SK-N-SH treated with all-trans-retinoic acid at 6 μM for 48 hours (cell line): ENCODE data around the gene GARNL3.

Source experiments
- ATAC-seq: fragments of 200-7000 bp; cut with Tn5 transposase; 3 replicates; pipeline ENCODE4 v1.9.1; 2020; ENCODE audit warnings: mild to moderate bottlenecking, moderate library complexity
- ARNTL ChIP-seq: fragments of 450-650 bp; formaldehyde crosslinking; IDR thresholded peaks from 2 replicates; pipeline ENCODE4 v1.5.0; 2020; ENCODE audit warnings: low read depth, mild to moderate bottlenecking, moderate library complexity, borderline replicate concordance
- BACH2 ChIP-seq: fragments of 250-450 bp; sonication (Bioruptor Pico); IDR thresholded peaks from 2 replicates; pipeline ENCODE4 v1.9.0; 2021; ENCODE audit warnings: mild to moderate bottlenecking, borderline replicate concordance
- CREB5 ChIP-seq: fragments of 250-450 bp; sonication (Bioruptor Pico); IDR thresholded peaks from 2 replicates; pipeline ENCODE4 v1.5.1; 2020; ENCODE audit warnings: low read depth, mild to moderate bottlenecking, moderate library complexity
- CSRNP3 ChIP-seq: fragments of 250-450 bp; sonication (Bioruptor Pico); IDR thresholded peaks from 2 replicates; pipeline ENCODE4 v1.5.1; 2021; ENCODE audit warnings: mild to moderate bottlenecking, moderate library complexity
- GLIS3 ChIP-seq: fragments of 250-450 bp; sonication (Bioruptor Pico); IDR thresholded peaks from 2 replicates; pipeline ENCODE4 v1.5.0; 2020; ENCODE audit warnings: mild to moderate bottlenecking, moderate library complexity
- ISL1 ChIP-seq: fragments of 250-450 bp; sonication (Bioruptor Pico); IDR thresholded peaks from 2 replicates; pipeline ENCODE4 v2.1.2; 2022; ENCODE audit warnings: mild to moderate bottlenecking, moderate library complexity
- OSR1 ChIP-seq: fragments of 250-450 bp; sonication (Bioruptor Pico); IDR thresholded peaks from 2 replicates; pipeline ENCODE4 v1.8.0; 2022; ENCODE audit warnings: moderate library complexity, mild to moderate bottlenecking, inconsistent platforms
- PATZ1 ChIP-seq: fragments of 250-450 bp; sonication (Bioruptor Pico); IDR thresholded peaks from 2 replicates; pipeline ENCODE4 v1.8.0; 2020; ENCODE audit warnings: mild to moderate bottlenecking, moderate library complexity, borderline replicate concordance
- POU6F1 ChIP-seq: fragments of 250-450 bp; sonication (Bioruptor Pico); IDR thresholded peaks from 2 replicates; pipeline ENCODE4 v1.8.0; 2021; ENCODE audit warnings: low read depth, mild to moderate bottlenecking, moderate library complexity, borderline replicate concordance
- PPARA ChIP-seq: fragments of 250-450 bp; sonication (Bioruptor Pico); IDR thresholded peaks from 2 replicates; pipeline ENCODE4 v1.5.0; 2020; ENCODE audit warnings: mild to moderate bottlenecking, borderline replicate concordance
- RARB ChIP-seq: fragments of 250-450 bp; sonication (Bioruptor Pico); IDR thresholded peaks from 2 replicates; pipeline ENCODE4 v1.8.0; 2021; ENCODE audit warnings: mild to moderate bottlenecking, moderate library complexity
- SNAI2 ChIP-seq: fragments of 250-450 bp; sonication (Bioruptor Pico); IDR thresholded peaks from 2 replicates; pipeline ENCODE4 v1.5.0; 2020; ENCODE audit warnings: mild to moderate bottlenecking, moderate library complexity
- TOX ChIP-seq: fragments of 250-450 bp; sonication (Bioruptor Pico); IDR thresholded peaks from 2 replicates; pipeline ENCODE4 v1.8.0; 2021; ENCODE audit warnings: mild to moderate bottlenecking, moderate library complexity, borderline replicate concordance
- TSHZ2 ChIP-seq: fragments of 250-450 bp; sonication (Bioruptor Pico); IDR thresholded peaks from 2 replicates; pipeline ENCODE4 v1.5.0; 2020; ENCODE audit warnings: mild to moderate bottlenecking, moderate library complexity
- ZC3H10 ChIP-seq: fragments of 250-450 bp; sonication (Bioruptor Pico); IDR thresholded peaks from 2 replicates; pipeline ENCODE4 v1.5.1; 2021; ENCODE audit warnings: mild to moderate bottlenecking, moderate library complexity
- ZFP3 ChIP-seq: fragments of 250-450 bp; sonication (Bioruptor Pico); IDR thresholded peaks from 2 replicates; pipeline ENCODE4 v1.5.0; 2020; ENCODE audit warnings: mild to moderate bottlenecking, moderate library complexity
- ZFP30 ChIP-seq: fragments of 450-650 bp; formaldehyde crosslinking; IDR thresholded peaks from 2 replicates; pipeline ENCODE4 v1.5.0; 2022; ENCODE audit warnings: mild to moderate bottlenecking, moderate library complexity
- ZNF565 ChIP-seq: fragments of 450-650 bp; formaldehyde crosslinking; conservative IDR thresholded peaks from 2 replicates; pipeline ENCODE4 v1.5.0; 2020; ENCODE audit warnings: low read depth, mild to moderate bottlenecking, moderate library complexity
- ZNF70 ChIP-seq: fragments of 450-650 bp; formaldehyde crosslinking; IDR thresholded peaks from 2 replicates; pipeline ENCODE4 v1.5.0; 2020; ENCODE audit warnings: mild to moderate bottlenecking, moderate library complexity
- ZNF8 ChIP-seq: fragments of 450-650 bp; formaldehyde crosslinking; IDR thresholded peaks from 2 replicates; pipeline ENCODE4 v1.5.0; 2020; ENCODE audit warnings: mild to moderate bottlenecking, moderate library complexity

GARNL3 gene

GRCh38 chr9:127380479-127380878, 115.9 kb downstream of the GARNL3 start:
- TF ChIP-seq PPARA (CRISPR knock-in tag) (no peak), ZFP3 (no peak), GLIS3 (CRISPR knock-in tag) (no peak), TOX (CRISPR knock-in tag) (no peak), ZFP30 (CRISPR knock-in tag) (no peak), RARB (CRISPR knock-in tag) (no peak), ARNTL (CRISPR knock-in tag) (no peak), ZNF565 (CRISPR knock-in tag) (no peak), ZC3H10 (CRISPR knock-in tag) (no peak)
- TF ChIP-seq, all 23 proteins: peak for 0
- no peak for ATAC-seq

GRCh38 chr9:127382541-127382940, 118.0 kb downstream of the GARNL3 start:
- TF ChIP-seq TSHZ2 (CRISPR knock-in tag) (no peak), OSR1 (CRISPR knock-in tag) (no peak), PATZ1 (CRISPR knock-in tag) (no peak), BACH2 (CRISPR knock-in tag) (no peak), ZNF70 (no peak), SNAI2 (no peak), POU6F1 (CRISPR knock-in tag) (no peak), ZFP3 (no peak), ISL1 (CRISPR knock-in tag) (no peak), RARB (CRISPR knock-in tag) (no peak), ZFP30 (CRISPR knock-in tag) (no peak), ZNF8 (CRISPR knock-in tag) (no peak), CSRNP3 (CRISPR knock-in tag) (no peak), ZC3H10 (CRISPR knock-in tag) (no peak), GLIS3 (CRISPR knock-in tag) (no peak), PPARA (CRISPR knock-in tag) (no peak)
- ATAC-seq: no peak

- no peak for TF ChIP-seq GLIS3 (CRISPR knock-in tag)
- TF ChIP-seq RARB (CRISPR knock-in tag): no peak
- TF ChIP-seq PATZ1 (CRISPR knock-in tag): no peak
- TF ChIP-seq ZNF565 (CRISPR knock-in tag): no peak
- no peak for TF ChIP-seq CREB5 (CRISPR knock-in tag)
- TF ChIP-seq TSHZ2 (CRISPR knock-in tag): no peak
- TF ChIP-seq CSRNP3 (CRISPR knock-in tag): no peak
- no peak for ATAC-seq
Measured at GRCh38 chr9:127384016-127384730, 119.6 kb downstream of the GARNL3 start.
